ENCODE results near the gene KCNA10.

DNA sequence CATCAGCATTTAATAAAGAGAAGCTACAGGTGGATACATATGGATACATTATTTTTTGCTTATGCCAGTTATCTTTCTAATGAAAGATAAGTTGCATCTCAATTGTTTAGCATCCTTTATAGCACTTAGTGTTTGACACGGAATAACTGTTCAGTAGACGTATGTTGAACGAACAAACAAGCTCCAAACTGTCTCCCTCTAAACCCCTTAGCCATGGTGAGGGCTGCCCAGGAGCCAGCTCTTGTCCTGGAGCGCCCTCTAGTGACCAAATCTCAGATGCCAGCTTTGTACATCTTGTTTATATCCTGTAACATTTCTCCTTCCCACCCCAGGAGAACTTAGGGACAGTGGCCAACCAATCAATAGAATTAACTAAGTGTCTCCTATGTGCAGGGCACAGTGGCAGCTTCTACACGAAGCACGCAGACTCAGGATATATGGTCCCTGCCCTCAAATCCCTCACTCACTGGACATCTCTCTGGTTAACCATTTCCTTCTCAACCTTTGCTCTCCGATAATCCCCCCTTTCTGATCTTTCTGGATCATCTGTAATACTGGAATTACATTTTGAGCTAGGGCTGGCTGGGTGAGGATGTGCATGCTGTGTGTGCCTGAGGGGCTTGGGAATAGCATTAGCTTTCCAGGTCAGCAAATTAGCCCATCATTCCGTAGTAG lies 22.9 kb downstream of the KCNA10 start:
- TF ChIP-seq POLR2AphosphoS5 (IDR thresholded peaks at IDR 0.05) = no peak
- TF ChIP-seq EP300 (IDR thresholded peaks at IDR 0.05) = no peak
- TF ChIP-seq, protein P1, sequence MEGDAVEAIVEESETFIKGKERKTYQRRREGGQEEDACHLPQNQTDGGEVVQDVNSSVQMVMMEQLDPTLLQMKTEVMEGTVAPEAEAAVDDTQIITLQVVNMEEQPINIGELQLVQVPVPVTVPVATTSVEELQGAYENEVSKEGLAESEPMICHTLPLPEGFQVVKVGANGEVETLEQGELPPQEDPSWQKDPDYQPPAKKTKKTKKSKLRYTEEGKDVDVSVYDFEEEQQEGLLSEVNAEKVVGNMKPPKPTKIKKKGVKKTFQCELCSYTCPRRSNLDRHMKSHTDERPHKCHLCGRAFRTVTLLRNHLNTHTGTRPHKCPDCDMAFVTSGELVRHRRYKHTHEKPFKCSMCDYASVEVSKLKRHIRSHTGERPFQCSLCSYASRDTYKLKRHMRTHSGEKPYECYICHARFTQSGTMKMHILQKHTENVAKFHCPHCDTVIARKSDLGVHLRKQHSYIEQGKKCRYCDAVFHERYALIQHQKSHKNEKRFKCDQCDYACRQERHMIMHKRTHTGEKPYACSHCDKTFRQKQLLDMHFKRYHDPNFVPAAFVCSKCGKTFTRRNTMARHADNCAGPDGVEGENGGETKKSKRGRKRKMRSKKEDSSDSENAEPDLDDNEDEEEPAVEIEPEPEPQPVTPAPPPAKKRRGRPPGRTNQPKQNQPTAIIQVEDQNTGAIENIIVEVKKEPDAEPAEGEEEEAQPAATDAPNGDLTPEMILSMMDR (IDR thresholded peaks at IDR 0.05) = peak; percentile 68 to 88 (median 78)
- no peak for TF ChIP-seq POLR2A (IDR thresholded peaks at IDR 0.05)
